Neuron (in vitro differentiated cells): Measurements from ENCODE around the gene HPF1.
"Not testable (repeated sequence)": the region's sequence is repeated elsewhere in the genome, so short reads cannot be mapped to it uniquely, and the experiment has no call there.

Experiments
- H2AFZ ChIP-seq: one replicate; pipeline ENCODE4 v1.6.1; 2013; ENCODE audit warnings: low read depth, mild to moderate bottlenecking, inconsistent platforms, low read length, moderate library complexity
- H3K27me3 ChIP-seq: one replicate; pipeline ENCODE4 v1.6.1; 2013; ENCODE audit warnings: low read length; ENCODE audit not compliant: insufficient read depth
- H3K36me3 ChIP-seq: one replicate; pipeline ENCODE4 v1.6.1; 2013; ENCODE audit warnings: low read length; ENCODE audit not compliant: insufficient read depth
- H3K4me1 ChIP-seq: one replicate; pipeline ENCODE4 v1.6.1; 2013; ENCODE audit warnings: low read length; ENCODE audit not compliant: insufficient read depth
- H3K4me3 ChIP-seq: 2 replicates; pipeline ENCODE4 v1.5.1; 2013; ENCODE audit warnings: mild to moderate bottlenecking, low read length, moderate library complexity
- H3K9me3 ChIP-seq: one replicate; pipeline ENCODE4 v1.6.1; 2013; ENCODE audit warnings: low read length

The HPF1 gene

DNA sequence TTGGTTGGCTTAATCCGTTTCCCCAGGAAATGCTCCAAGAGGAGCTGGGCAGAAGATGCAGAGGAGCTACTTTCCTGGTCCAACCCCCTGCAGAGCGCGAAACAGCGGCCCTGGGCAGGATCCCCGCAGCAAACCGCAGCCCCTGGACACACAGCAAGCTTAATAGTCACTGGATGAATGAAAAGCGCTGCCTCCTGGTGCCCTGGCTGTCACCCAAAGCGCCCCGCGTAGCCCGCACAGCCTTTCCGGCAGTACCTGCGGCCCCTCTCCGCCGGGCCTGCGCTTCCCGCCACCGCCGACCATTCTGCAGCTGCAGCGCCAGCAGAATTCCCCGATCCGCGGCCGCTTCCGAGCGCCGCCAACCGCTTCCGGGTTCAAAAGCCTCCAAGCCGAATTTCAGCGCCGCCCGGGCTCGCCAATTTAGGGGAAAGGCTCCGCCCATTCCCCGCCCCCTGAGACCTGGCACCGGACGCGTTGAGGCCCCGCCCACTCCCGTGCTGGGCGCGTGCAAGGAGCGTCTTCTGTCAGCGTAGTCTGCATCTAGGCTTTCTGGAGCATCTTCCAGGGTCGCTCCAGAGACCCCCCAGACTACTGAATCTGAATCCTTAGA lies at the start of gene HPF1:
TSS of gene HPF1 (minus strand) at position 370 of the 610 bp plus-strand sequence. CDS start at position 303, 67 bp downstream.
- Histone ChIP-seq H3K27me3 (no peaks in the 10 kb centered on the region), H3K4me1 (peaks cover 14% of the 10 kb centered on the region), H3K9me3 (no peaks in the 10 kb centered on the region), H3K36me3 (peaks cover 7% of the 10 kb centered on the region), H2AFZ (peak within 1 kb of the TSS; percentile 67), H3K4me3 (peak within 1 kb of the TSS; percentile 66)

- not testable (repeated sequence) for H3K4me1 ChIP-seq
These were observed 49.0 kb upstream of the HPF1 start for GRCh38 chr4:169806770-169807169.

DNA sequence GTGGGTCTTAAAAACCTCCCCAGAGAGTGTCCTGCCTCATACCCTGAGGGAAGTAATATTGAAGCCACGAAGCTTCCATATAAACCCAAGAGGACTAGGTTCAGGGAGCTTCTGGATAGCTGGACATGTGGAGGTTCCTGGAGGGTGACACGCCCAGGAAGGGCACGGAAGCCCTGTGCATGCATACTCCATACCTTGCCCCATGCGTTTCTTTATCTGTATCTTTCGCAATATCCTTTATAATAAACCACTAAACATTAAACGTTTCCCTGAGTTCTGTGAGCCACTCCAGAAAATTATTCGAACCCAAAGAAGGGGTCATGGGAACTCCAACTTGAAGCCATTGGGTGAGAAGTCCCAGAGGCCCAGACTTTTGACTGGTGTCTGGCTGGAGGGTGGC lies 45.7 kb upstream of the HPF1 start:
- no peaks in the 10 kb centered on the region for H3K27me3 ChIP-seq
- H3K9me3 ChIP-seq, result no peaks in the 10 kb centered on the region
- no peaks in the 10 kb centered on the region for H3K36me3 ChIP-seq
- H3K4me1 ChIP-seq, result no peaks in the 10 kb centered on the region
- no peak overlapping the region for H3K4me3 ChIP-seq
- no peak overlapping the region for H2AFZ ChIP-seq

More at GRCh38 chr4:169806770-169807169, 49.0 kb upstream of the HPF1 start:
- H3K4me3 ChIP-seq, H3K36me3 ChIP-seq, H3K27me3 ChIP-seq, H3K9me3 ChIP-seq, H2AFZ ChIP-seq: not testable (repeated sequence)

- Histone ChIP-seq H2AFZ (no peak overlapping the region), H3K27me3 (no peaks in the 10 kb centered on the region), H3K4me3 (no peak overlapping the region), H3K36me3 (no peaks in the 10 kb centered on the region), H3K4me1 (no peaks in the 10 kb centered on the region), H3K9me3 (no peaks in the 10 kb centered on the region)
These were observed 45.1 kb upstream of the HPF1 start for GRCh38 chr4:169802873-169803272.

DNA sequence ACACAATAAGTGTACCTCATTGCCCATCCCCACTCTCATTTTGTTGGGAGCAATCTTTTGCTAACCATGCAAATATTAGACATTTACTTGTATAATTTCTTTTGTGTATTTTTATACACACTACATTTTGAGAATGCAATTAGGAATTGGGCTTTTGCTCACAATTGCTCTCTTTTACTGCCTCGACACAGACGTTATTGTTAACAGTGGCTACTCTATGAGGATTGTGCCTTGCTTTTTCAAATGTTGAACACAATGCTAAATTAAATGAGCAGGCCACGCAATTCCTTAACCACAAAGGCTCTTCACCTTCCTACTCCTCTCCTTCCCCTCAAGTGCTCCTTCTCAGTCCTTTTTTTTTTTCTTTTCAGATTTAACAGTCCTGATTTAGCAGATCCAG lies 42.8 kb upstream of the HPF1 start:
- H3K36me3 ChIP-seq, result no peaks in the 10 kb centered on the region
- H3K27me3 ChIP-seq, result no peaks in the 10 kb centered on the region
- no peaks in the 10 kb centered on the region for H3K9me3 ChIP-seq
- no peak overlapping the region for H2AFZ ChIP-seq
- no peaks in the 10 kb centered on the region for H3K4me1 ChIP-seq
- no peak overlapping the region for H3K4me3 ChIP-seq

- Histone ChIP-seq H3K9me3 (no peaks in the 10 kb centered on the region), H3K36me3 (no peaks in the 10 kb centered on the region), H2AFZ (no peak overlapping the region), H3K4me1 (no peaks in the 10 kb centered on the region), H3K4me3 (no peak overlapping the region), H3K27me3 (no peaks in the 10 kb centered on the region)
These were observed 41.5 kb upstream of the HPF1 start for GRCh38 chr4:169799260-169799659.

DNA sequence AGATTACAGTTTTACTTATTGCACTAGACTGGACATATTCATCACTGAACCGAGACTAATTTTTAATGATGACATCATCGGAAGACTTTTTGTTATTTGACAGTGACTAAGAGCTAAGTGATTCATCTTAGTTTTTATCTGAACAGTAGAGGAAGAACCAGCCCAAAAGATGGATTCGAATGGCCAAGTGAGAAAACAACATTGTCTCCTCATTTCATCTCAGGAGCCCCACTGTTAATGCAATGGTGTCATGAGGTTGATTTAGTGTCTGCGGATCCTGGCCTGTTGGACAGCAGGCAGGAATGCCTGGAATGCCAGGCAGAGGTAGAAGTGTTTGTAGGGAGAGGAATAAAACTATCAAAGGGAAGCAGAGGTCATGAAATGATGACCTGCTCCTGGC lies 37.8 kb upstream of the HPF1 start:
- H2AFZ ChIP-seq, result no peak overlapping the region
- H3K27me3 ChIP-seq, result no peaks in the 10 kb centered on the region
- no peaks in the 10 kb centered on the region for H3K9me3 ChIP-seq
- peaks cover 8% of the 10 kb centered on the region for H3K4me1 ChIP-seq
- no peak overlapping the region for H3K4me3 ChIP-seq
- no peaks in the 10 kb centered on the region for H3K36me3 ChIP-seq

GRCh38 chr4:169791527-169792156 lies 33.9 kb upstream of the HPF1 start:
- Histone ChIP-seq H3K27me3 (peaks cover 3% of the 10 kb centered on the region), H3K36me3 (no peaks in the 10 kb centered on the region), H2AFZ (peak overlapping the region; percentile 90), H3K4me1 (peaks cover 8% of the 10 kb centered on the region), H3K9me3 (no peaks in the 10 kb centered on the region), H3K4me3 (peak overlapping the region; percentile 33)

DNA sequence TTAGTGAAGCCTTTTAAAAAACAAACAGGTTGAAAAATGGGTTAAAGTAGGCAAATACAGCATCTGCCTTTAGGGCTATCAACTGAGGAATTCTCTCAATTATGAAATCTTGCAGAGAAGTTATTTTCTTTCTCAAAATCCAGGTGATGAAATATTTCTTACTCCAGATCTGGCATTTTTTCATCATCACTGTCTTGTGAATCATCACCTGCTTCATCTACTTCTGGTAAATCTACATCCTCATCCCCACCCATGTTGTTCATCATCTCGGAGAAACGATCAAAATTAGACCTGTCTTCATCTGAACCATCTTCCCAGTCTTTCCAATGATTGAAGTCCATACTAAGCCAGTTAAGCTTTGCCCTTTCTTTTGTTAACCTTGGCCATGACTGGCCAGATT lies 33.3 kb upstream of the HPF1 start:
- Histone ChIP-seq H3K9me3 (no peaks in the 10 kb centered on the region), H3K36me3 (no peaks in the 10 kb centered on the region), H3K27me3 (peaks cover 3% of the 10 kb centered on the region), H3K4me1 (peaks cover 8% of the 10 kb centered on the region), H3K4me3 (peak overlapping the region; percentile 33), H2AFZ (peak overlapping the region; percentile 90)

DNA sequence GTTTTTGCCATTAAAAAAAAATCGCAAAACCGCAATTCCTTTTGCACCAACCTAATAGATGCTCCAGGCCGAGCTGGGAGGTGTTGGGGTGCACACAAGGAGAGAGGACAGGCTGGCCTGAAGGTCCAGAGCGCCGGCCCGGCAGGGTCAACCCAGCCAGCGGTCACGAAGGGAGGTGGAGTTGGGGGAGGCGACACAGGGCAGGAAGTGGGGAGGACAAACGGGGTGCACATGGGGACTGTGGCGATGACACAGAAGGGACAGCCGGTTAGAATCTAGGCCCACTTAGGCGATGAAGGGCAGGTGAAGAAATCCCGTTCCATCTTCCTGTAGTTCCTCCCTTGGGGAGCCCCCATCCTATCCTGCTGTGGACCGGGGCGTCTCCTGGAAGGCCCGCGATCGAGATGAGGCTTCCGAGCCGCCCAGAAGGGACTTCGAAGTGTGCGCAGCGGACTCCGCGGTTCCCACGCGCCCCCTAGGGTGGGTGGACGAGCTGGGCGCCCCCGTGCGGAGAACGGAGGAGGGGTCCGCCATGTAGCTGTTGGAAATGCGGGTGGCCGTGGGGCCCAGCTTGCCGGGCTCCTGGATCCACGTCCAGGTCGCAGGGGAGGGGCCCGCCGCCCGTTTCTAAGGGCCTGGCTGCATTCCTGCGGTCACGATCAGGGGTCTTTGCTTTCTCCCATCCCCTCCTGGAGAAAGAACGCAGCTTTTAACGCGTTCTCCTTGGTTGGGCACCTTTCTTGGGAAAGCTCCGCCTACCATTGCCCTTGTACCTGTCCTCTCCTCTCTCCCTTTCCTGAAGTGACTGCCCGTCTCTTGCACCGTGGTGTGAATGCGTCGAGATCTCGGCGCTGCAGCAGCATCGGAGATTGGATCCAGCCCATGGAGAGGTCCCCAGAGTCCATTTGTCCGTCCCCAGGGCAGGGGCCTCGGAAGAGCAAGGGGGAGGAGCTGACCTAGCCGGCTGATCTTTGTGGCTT lies 17.0 kb upstream of the HPF1 start:
- H3K27me3 ChIP-seq, result no peaks in the 10 kb centered on the region
- peaks cover 2% of the 10 kb centered on the region for H3K9me3 ChIP-seq
- no peak overlapping the region for H3K4me3 ChIP-seq
- H2AFZ ChIP-seq, result no peak overlapping the region
- no peaks in the 10 kb centered on the region for H3K4me1 ChIP-seq
- H3K36me3 ChIP-seq, result no peaks in the 10 kb centered on the region

GRCh38 chr4:169773889-169774288 lies 16.1 kb upstream of the HPF1 start:
- no peak overlapping the region for H3K4me3 ChIP-seq
- no peaks in the 10 kb centered on the region for H3K27me3 ChIP-seq
- no peak overlapping the region for H2AFZ ChIP-seq
- H3K9me3 ChIP-seq, result peaks cover 2% of the 10 kb centered on the region
- no peaks in the 10 kb centered on the region for H3K4me1 ChIP-seq
- H3K36me3 ChIP-seq, result no peaks in the 10 kb centered on the region

DNA sequence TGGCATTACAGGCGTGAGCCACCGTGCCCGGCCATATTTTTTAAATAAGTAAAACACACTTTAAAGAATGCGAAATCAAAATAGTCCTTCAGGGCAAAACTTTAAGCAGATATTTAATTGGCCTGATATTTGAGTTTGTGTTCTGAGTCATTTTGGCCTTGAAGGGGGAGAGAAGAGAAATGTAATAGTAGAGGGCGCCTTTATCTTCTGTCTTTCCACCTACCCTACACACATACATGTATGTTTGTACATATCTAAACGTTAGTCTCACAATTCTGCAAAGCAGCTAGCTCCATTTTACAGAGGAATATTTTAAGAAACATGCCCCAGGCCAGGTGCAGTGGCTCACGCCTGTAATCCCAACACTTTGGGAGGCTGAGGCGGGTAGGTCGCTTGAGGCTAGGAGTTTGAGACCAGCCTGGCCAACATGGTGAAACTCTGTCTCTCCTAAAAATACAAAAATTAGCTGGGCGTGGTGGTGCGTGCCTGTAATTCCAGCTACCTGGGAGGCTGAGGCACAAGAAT lies 13.9 kb upstream of the HPF1 start:
- H3K27me3 ChIP-seq, H2AFZ ChIP-seq, H3K9me3 ChIP-seq, H3K36me3 ChIP-seq, H3K4me3 ChIP-seq, H3K4me1 ChIP-seq: not testable (repeated sequence)

GRCh38 chr4:169770416-169770815 lies 12.7 kb upstream of the HPF1 start:
- no peaks in the 10 kb centered on the region for H3K27me3 ChIP-seq
- no peak overlapping the region for H2AFZ ChIP-seq
- H3K36me3 ChIP-seq, result no peaks in the 10 kb centered on the region
- H3K9me3 ChIP-seq, result peaks cover 2% of the 10 kb centered on the region
- H3K4me1 ChIP-seq, result no peaks in the 10 kb centered on the region
- H3K4me3 ChIP-seq, result no peak overlapping the region
